Gastrocnemius medialis (tissue), 4 donors: ENCODE results near the gene IQGAP3. TPM values are rescaled to one million over a fixed set of nuclear protein-coding genes. Genes with fewer than 3 reads are reported as not detected.
A peak's percentile ranks its signal among the peaks of the same experiment; 100 is the strongest.

ENCODE experiments used
- ATAC-seq, 2 donors: fragments of 150-250 bp; one replicate each; pipeline ENCODE4 v1.9.1; 2016
- DNase-seq, 2 donors: peaks; one replicate each; pipeline ENCODE4 v3.0.0-alpha.2; 2019
- H3K27ac ChIP-seq, 4 donors: fragments of 200-600 bp; sonication (generic); 1 replicate in 1 of 4; 2 replicates in 3 of 4; pipeline ENCODE4 v1.5.1; 2016 to 2018; ENCODE audit warnings: mild to moderate bottlenecking in 2 of 4, moderate library complexity in 1 of 4
- H3K27me3 ChIP-seq, 3 donors: fragments of 200-600 bp; sonication (generic) in 2 of 3; 1 replicate in 1 of 3; 2 replicates in 2 of 3; pipeline versions ENCODE4 v1.5.1 to v1.6.0; 2016 to 2019; ENCODE audit warnings: mild to moderate bottlenecking in 1 of 3, moderate library complexity in 1 of 3
- H3K36me3 ChIP-seq, 2 donors: fragments of 200-600 bp; sonication (generic) in 1 of 2; one replicate each; pipeline ENCODE4 v1.5.1; 2017 to 2018
- H3K4me1 ChIP-seq, 2 donors: fragments of 200-600 bp; sonication (generic) in 1 of 2; one replicate each; pipeline ENCODE4 v1.5.1; 2016 to 2017; ENCODE audit warnings: mild to moderate bottlenecking in 2 of 2
- H3K4me3 ChIP-seq, 4 donors: fragments of 200-600 bp; sonication (generic) in 3 of 4; 1 replicate in 1 of 4; 2 replicates in 3 of 4; pipeline ENCODE4 v1.5.1; 2016 to 2019; ENCODE audit warnings: mild to moderate bottlenecking in 2 of 4
- H3K9me3 ChIP-seq, 3 donors: fragments of 200-600 bp; sonication (generic) in 2 of 3; 1 replicate in 1 of 3; 2 replicates in 2 of 3; pipeline ENCODE4 v1.5.1; 2016 to 2019
- POLR2A ChIP-seq, 2 donors: fragments of 450-650 bp; IDR thresholded peaks; one replicate each; pipeline ENCODE4 v1.6.1; 2017; ENCODE audit warnings: antibody characterized with exemption in 2 of 2, mild to moderate bottlenecking in 2 of 2, moderate library complexity in 2 of 2
- in situ Hi-C, 4 donors: fragments of 200-750 bp; cut with MboI; loops; one replicate each; pipeline versions ENCODE4 v1.15.0 to v1.8.0; 2017; ENCODE audit warnings: low sequenced_read_pairs in 4 of 4
- intact Hi-C: fragments of 100-400 bp; cut with DNase I; formaldehyde crosslinking; loops from one replicate; pipeline ENCODE4 v1.15.1; 2023; ENCODE audit warnings: low total_unique reads
- total RNA-seq, 4 donors: library from RNA; depleted of rRNA; stranded (reverse); fragments of >200 nt; gene quantifications; one replicate each; pipeline versions ENCODE4 v1.1.0 to v1.2.3, GENCODE V29; 2016
- TF ChIP-seq, protein P1 (sequence below), 5 experiments: fragments of 450-650 bp in 3 of 5; fragments of 200-600 bp in 2 of 5; sonication (generic) in 2 of 5; IDR thresholded peaks in 4 of 5; conservative IDR thresholded peaks in 1 of 5; 1 replicate in 4 of 5; 2 replicates in 1 of 5; pipeline ENCODE4 v1.5.1; 2016 to 2019; ENCODE audit warnings: antibody characterized with exemption in 5 of 5, mild to moderate bottlenecking in 3 of 5, moderate library complexity in 3 of 5

The IQGAP3 gene
- total RNA-seq, 4 donors from 2014 or later: 0.20 to 0.55 TPM; not detected in 2

DNA sequence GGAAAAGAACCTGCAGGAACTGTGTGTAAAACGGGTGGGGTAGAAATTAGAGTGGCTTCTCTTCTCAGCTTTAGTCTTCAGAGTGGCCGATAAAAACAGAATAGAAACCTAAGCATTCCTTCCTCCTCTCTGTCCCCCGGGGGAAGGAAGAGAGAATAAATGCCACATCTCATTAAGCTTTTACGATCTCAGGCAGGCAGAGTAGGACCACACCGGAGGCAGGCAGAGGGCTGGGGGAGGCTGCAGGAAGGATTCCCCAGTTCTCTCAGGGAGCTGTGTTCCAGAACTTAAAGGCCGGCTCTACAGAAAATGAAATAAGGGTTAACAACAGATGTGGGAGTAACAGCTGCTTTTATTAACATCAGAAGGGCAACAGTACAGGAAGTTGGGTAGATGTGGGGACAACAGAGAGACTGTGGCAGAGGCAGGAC, 47.3 kb downstream of the IQGAP3 start:
- no peaks in the 10 kb centered on the region for H3K4me1 ChIP-seq
- in situ Hi-C loops: no loop called here
- ATAC-seq (peak in 1 of 2 donors; percentile 12), DNase-seq (no peak)
- H3K9me3 ChIP-seq: no peaks in the 10 kb centered on the region
- intact Hi-C loops: no loop called here
- H3K36me3 ChIP-seq: no peaks in the 10 kb centered on the region
- no peaks in the 10 kb centered on the region for H3K27me3 ChIP-seq
- TF ChIP-seq, protein P1, sequence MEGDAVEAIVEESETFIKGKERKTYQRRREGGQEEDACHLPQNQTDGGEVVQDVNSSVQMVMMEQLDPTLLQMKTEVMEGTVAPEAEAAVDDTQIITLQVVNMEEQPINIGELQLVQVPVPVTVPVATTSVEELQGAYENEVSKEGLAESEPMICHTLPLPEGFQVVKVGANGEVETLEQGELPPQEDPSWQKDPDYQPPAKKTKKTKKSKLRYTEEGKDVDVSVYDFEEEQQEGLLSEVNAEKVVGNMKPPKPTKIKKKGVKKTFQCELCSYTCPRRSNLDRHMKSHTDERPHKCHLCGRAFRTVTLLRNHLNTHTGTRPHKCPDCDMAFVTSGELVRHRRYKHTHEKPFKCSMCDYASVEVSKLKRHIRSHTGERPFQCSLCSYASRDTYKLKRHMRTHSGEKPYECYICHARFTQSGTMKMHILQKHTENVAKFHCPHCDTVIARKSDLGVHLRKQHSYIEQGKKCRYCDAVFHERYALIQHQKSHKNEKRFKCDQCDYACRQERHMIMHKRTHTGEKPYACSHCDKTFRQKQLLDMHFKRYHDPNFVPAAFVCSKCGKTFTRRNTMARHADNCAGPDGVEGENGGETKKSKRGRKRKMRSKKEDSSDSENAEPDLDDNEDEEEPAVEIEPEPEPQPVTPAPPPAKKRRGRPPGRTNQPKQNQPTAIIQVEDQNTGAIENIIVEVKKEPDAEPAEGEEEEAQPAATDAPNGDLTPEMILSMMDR (IDR thresholded peaks at IDR 0.05 in 4 of 5, conservative IDR thresholded peaks at IDR 0.05 in 1 of 5): no peak
- TF ChIP-seq POLR2A (IDR thresholded peaks at IDR 0.05): no peak
- no peak overlapping the region for H3K27ac ChIP-seq
- H3K4me3 ChIP-seq: no peak overlapping the region

- in situ Hi-C loops: no loop called here
- ATAC-seq (no peak), DNase-seq (peak in 1 of 2 donors; percentile 7)
- intact Hi-C loops: no loop called here
- no peaks in the 10 kb centered on the region for H3K27me3 ChIP-seq
- peak in 1 of 2 donors; percentile 6 for TF ChIP-seq POLR2A (IDR thresholded peaks at IDR 0.05)
- TF ChIP-seq, protein P1 (IDR thresholded peaks at IDR 0.05 in 4 of 5, conservative IDR thresholded peaks at IDR 0.05 in 1 of 5): no peak
- no peaks in the 10 kb centered on the region for H3K4me1 ChIP-seq
- H3K27ac ChIP-seq: no peak overlapping the region
- H3K4me3 ChIP-seq: no peak overlapping the region
- no peaks in the 10 kb centered on the region for H3K9me3 ChIP-seq
- H3K36me3 ChIP-seq: no peaks in the 10 kb centered on the region
Observed at GRCh38 chr1:156524481-156524869, 47.9 kb downstream of the IQGAP3 start.

GRCh38 chr1:156523801-156524480, 48.4 kb downstream of the IQGAP3 start:
- H3K9me3 ChIP-seq: no peaks in the 10 kb centered on the region
- H3K27ac ChIP-seq: no peak overlapping the region
- DNase-seq (peak in 1 of 2 donors; percentile 1), ATAC-seq (no peak)
- no peaks in the 10 kb centered on the region for H3K27me3 ChIP-seq
- no peak overlapping the region for H3K4me3 ChIP-seq
- no peak for TF ChIP-seq POLR2A (IDR thresholded peaks at IDR 0.05)
- TF ChIP-seq, protein P1 (IDR thresholded peaks at IDR 0.05 in 4 of 5, conservative IDR thresholded peaks at IDR 0.05 in 1 of 5): no peak
- in situ Hi-C loops (no loop called here), intact Hi-C loops (no loop called here)
- H3K36me3 ChIP-seq: no peaks in the 10 kb centered on the region
- H3K4me1 ChIP-seq: no peaks in the 10 kb centered on the region

DNA sequence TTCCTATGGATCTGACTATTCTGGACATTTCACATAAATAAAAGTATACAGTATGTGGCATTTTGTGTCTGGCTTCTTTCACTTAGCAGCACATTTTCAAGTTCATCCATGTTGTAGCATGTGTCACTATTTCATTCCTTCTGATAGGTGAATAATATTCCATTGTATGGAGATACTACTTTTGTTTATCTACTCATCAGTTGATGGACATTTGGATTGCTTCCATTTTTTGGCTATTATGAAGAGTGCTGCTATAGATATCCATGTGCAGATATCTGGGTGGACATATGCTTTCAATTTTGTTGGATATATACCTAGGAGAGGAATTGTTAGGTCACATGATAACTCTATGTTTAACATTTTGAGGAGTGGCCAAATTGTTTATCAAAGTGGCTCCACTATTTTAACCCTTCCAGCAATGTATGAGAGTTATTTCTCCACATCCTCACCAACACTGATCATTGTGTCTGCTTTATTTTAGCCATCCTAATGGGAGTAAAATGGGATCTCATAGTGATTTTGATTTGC, 49.9 kb downstream of the IQGAP3 start:
- H3K9me3 ChIP-seq: no peaks in the 10 kb centered on the region
- H3K36me3 ChIP-seq: no peaks in the 10 kb centered on the region
- TF ChIP-seq POLR2A (IDR thresholded peaks at IDR 0.05): no peak
- TF ChIP-seq, protein P1 (IDR thresholded peaks at IDR 0.05 in 4 of 5, conservative IDR thresholded peaks at IDR 0.05 in 1 of 5): no peak
- in situ Hi-C loops (no loop called here), intact Hi-C loops (no loop called here)
- ATAC-seq (no peak), DNase-seq (no peak)
- no peak overlapping the region for H3K27ac ChIP-seq
- H3K4me3 ChIP-seq: no peak overlapping the region
- H3K4me1 ChIP-seq: no peaks in the 10 kb centered on the region
- no peaks in the 10 kb centered on the region for H3K27me3 ChIP-seq
